ENCODE measurements around the gene CKAP4. TPM values are rescaled to one million over a fixed set of nuclear protein-coding genes. Genes with fewer than 3 reads are reported as not detected.

The CKAP4 gene
- total and polyA plus RNA-seq, 2 donors (not counting 3 experiments of a cell fraction or from before 2014, with no cell fraction given): 117 to 223 TPM

DNA sequence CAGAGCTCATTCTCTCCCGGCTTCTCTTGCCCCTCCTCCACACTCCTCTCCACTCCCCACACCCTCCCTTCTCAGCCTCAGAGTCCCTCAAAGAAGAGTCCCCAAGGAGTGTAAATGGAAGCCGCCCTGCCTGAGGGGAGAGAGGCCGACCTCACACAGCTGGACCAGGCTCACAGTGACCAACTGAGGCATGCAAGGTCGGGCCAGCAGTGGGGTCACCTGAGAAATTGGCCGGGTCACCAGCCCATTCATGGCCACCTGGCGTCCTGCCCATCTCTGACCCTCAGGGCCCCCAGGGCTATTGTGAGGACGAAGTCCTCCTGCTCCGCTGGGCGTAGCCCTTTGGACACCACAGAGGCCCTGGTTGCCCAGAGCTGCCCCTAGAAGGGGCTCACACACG lies 59.6 kb downstream of the CKAP4 start:
- no TSS peak for BruUV-seq (replicated peaks)
- intact Hi-C loops (cut with micrococcal nuclease): no loop called here

More for the DNA sequence above, 59.6 kb downstream of the CKAP4 start:
- H3K9me3 ChIP-seq (replicated peaks; ENCODE audit: control insufficient read depth, insufficient read depth, low read length): no peaks in the 10 kb centered on the region
- no peaks in the 10 kb centered on the region for H3K36me3 ChIP-seq (ENCODE audit: control insufficient read depth in 2 of 2, extremely low read depth in 1 of 2, insufficient read depth in 2 of 2, low read length in 2 of 2)
- H3K4me1 ChIP-seq (ENCODE audit: control insufficient read depth, extremely low read depth, insufficient read depth, low read length): no peaks in the 10 kb centered on the region
- no peaks in the 10 kb centered on the region for H3K9me1 ChIP-seq (replicated peaks; ENCODE audit: control insufficient read depth, extremely low read depth, insufficient read depth, low read length)
- FAIRE-seq: no peak
- no peaks in the 10 kb centered on the region for H4K20me1 ChIP-seq (replicated peaks; ENCODE audit: control insufficient read depth, extremely low read depth, insufficient read depth, low read length)
- ChIA-PET CTCF (interaction anchor here (1.3 to 1.4 kb wide), 2 partner anchors 36 to 39 kb away, joined by 3 to 7 read pairs; no protein-coding TSS in a partner anchor), POLR2A (no interaction called here)
- DNase-seq (ENCODE audit: low read depth, low spot score): no peak
- H3K27ac ChIP-seq (ENCODE audit: insufficient read depth, low read depth, low read length): no peak overlapping the region
- no peak overlapping the region for H2AFZ ChIP-seq (ENCODE audit: low read depth, low read length)
- no peak overlapping the region for H3K4me2 ChIP-seq (ENCODE audit: insufficient read depth, low read length)
- H3K9ac ChIP-seq (replicated peaks; ENCODE audit: extremely low read depth, insufficient read depth, low read length): no peak overlapping the region
- H3K27me3 ChIP-seq (ENCODE audit: control insufficient read depth in 2 of 2, insufficient read depth in 2 of 2, low read length in 2 of 2): peaks cover 20 to 25% of the 10 kb centered on the region in 2 experiments
- dilution Hi-C loops (cut with MboI; ENCODE audit: extremely low pct_ligation_motif_present, low sequenced_read_pairs): no loop called here
- TF ChIP-seq FOS (IDR thresholded peaks at IDR 0.05; ENCODE audit: borderline replicate concordance, insufficient read depth, low read length) (no peak), POLR2AphosphoS5 (IDR thresholded peaks at IDR 0.05; ENCODE audit: insufficient read depth, low read depth, low read length) (no peak), MYC (IDR thresholded peaks at IDR 0.05; ENCODE audit: low read depth, low read length) (no peak), GATA2 (IDR thresholded peaks at IDR 0.05; ENCODE audit: insufficient read depth, insufficient read length, low read depth, low read length) (no peak), JUN (IDR thresholded peaks at IDR 0.05; ENCODE audit: borderline replicate concordance, insufficient read depth, insufficient read length, low read depth) (no peak), EZH2 (IDR thresholded peaks at IDR 0.05; ENCODE audit: borderline replicate concordance, low read depth, low read length, severe bottlenecking) (no peak), POLR2A (IDR thresholded peaks at IDR 0.05; ENCODE audit: low read depth, low read length) (no peak)
- TF ChIP-seq, protein P1, sequence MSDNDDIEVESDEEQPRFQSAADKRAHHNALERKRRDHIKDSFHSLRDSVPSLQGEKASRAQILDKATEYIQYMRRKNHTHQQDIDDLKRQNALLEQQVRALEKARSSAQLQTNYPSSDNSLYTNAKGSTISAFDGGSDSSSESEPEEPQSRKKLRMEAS (IDR thresholded peaks at IDR 0.05; ENCODE audit: insufficient read depth, insufficient read length): no peak
- TF ChIP-seq, protein P2, sequence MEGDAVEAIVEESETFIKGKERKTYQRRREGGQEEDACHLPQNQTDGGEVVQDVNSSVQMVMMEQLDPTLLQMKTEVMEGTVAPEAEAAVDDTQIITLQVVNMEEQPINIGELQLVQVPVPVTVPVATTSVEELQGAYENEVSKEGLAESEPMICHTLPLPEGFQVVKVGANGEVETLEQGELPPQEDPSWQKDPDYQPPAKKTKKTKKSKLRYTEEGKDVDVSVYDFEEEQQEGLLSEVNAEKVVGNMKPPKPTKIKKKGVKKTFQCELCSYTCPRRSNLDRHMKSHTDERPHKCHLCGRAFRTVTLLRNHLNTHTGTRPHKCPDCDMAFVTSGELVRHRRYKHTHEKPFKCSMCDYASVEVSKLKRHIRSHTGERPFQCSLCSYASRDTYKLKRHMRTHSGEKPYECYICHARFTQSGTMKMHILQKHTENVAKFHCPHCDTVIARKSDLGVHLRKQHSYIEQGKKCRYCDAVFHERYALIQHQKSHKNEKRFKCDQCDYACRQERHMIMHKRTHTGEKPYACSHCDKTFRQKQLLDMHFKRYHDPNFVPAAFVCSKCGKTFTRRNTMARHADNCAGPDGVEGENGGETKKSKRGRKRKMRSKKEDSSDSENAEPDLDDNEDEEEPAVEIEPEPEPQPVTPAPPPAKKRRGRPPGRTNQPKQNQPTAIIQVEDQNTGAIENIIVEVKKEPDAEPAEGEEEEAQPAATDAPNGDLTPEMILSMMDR (IDR thresholded peaks at IDR 0.05; ENCODE audit: extremely low read depth in 1 of 2, insufficient read depth in 1 of 2, low read depth in 1 of 2, low read length in 2 of 2): no peak
- no peaks in the 10 kb centered on the region for H3K79me2 ChIP-seq (ENCODE audit: control insufficient read depth, insufficient read depth, low read length)
- H3K4me3 ChIP-seq (replicated peaks in 1 of 3; ENCODE audit: insufficient read depth in 1 of 3, low read depth in 1 of 3, low read length in 3 of 3): no peak overlapping the region

Small RNA genes within 50 kb of the gene (small RNA-seq; reads per million reads assigned to genes)
- not detected for gene RNU7-94P (ENCODE audit: insufficient read depth, insufficient read length, low read depth, low replicate concordance)

Other genes with a start within 250 kb of the CKAP4 start
- gene NUAK1, start 109.1 kb downstream of the CKAP4 start, total RNA-seq: 34.2 and 38.0 TPM in 2 replicates
- gene NUAK1, start 109.1 kb downstream of the CKAP4 start, polyA plus RNA-seq: 19.8 and 39.7 TPM in 2 replicates
- 15.3 and 18.7 TPM in 2 replicates for gene TCP11L2, start 54.7 kb upstream of the CKAP4 start, total RNA-seq
- 5.3 and 6.0 TPM in 2 replicates for gene TCP11L2, start 54.7 kb upstream of the CKAP4 start, polyA plus RNA-seq
- gene POLR3B, start 109.7 kb upstream of the CKAP4 start, total RNA-seq: 10.1 and 12.3 TPM in 2 replicates
- gene POLR3B, start 109.7 kb upstream of the CKAP4 start, polyA plus RNA-seq: 3.8 and 6.0 TPM in 2 replicates

Data from endothelial cell of umbilical vein (primary cell).